Posterior vena cava (tissue), 2 donors: ENCODE measurements around the gene ST3GAL6. TPM values are rescaled to one million over a fixed set of nuclear protein-coding genes. Genes with fewer than 3 reads are reported as not detected.

Experiments used
- DNase-seq: peaks from one replicate; pipeline ENCODE4 v3.0.0-alpha.2; 2020; ENCODE audit warnings: low spot score
- intact Hi-C, 2 donors: fragments of 100-400 bp; cut with DNase I; formaldehyde crosslinking; loops; one replicate each; pipeline versions ENCODE4 v1.14.1 to v1.14.2; 2022 to 2023
- total RNA-seq, 2 donors: library from RNA; stranded (reverse); fragmentation: NEBNext Ultra II Directional; extraction: Animal tissue kit (Norgen Biotek cat#: 25700); gene quantifications; one replicate each; pipeline ENCODE4 v1.2.1, GENCODE V29; 2021
- donor health status: DM: yes; HTN: yes; CAD: no.
- donor health status: DM: yes; HTN: yes; CAD: no.

The ST3GAL6 gene
- total RNA-seq, 2 donors from 2014 or later: 6.8 to 7.5 TPM

DNA sequence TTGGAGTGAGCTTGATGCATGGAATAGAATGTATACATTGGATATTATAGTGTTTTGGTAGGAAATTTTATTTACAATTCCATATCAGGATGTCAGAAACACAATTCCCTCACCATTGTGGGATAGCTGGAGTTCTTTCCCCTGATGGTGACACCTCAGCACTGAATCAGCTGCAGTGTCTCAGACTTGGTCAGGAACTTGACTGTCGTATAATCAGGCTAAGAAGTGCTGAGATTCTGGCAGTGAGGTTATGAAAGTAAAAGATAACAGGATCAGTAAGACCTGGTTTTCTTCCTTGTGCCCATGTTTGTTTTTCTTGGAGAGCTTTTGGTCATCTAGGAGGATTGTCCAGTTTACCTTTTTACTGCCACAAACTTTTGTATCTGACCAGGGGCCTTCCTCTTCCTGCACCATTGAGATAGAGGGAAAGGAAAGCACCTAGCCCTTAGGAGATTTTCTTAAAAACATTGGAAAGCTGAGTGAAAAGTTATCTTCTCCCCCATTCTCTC is 27.3 kb upstream of the ST3GAL6 start:
- no peak for DNase-seq
- intact Hi-C loops: no loop called here

DNA sequence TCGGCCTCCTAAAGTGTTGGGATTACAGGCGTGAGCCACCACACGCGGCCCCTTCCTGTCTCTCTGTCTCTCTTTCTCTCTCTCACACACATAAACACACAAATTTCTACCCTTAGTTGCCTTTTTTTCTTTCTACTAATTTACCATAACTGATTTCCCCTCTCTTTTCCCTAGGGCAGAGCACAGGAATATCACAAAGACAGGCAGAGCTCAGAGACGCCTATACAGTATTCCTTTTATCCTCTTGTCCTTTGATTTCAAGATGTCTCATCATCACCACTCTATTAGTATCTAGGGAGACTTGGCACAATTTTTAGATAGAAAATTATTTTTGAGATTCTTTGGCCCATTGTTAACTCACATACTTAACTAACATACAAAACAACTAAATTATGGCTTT is 25.8 kb upstream of the ST3GAL6 start:
- intact Hi-C loops: no loop called here
- DNase-seq: no peak

DNA sequence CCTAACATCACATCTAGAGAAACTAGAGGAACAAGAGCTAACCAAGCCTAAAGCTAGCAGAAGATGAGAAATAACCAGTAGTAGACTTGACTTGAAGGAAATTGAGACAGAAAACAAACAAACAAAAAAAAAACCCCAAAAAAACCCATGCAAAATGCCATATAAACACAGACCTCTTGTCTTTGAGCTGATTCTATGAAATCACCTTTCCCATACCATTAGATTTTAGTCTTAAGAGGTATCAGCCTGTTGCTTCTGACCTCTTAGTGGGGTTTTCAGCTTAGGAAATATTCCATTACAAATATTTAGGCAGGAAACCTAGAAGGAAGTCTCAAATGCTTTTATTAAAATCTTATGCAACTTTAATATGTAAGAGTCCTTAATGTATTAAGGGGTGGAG is 23.9 kb upstream of the ST3GAL6 start:
- no peak for DNase-seq
- intact Hi-C loops: no loop called here

DNA sequence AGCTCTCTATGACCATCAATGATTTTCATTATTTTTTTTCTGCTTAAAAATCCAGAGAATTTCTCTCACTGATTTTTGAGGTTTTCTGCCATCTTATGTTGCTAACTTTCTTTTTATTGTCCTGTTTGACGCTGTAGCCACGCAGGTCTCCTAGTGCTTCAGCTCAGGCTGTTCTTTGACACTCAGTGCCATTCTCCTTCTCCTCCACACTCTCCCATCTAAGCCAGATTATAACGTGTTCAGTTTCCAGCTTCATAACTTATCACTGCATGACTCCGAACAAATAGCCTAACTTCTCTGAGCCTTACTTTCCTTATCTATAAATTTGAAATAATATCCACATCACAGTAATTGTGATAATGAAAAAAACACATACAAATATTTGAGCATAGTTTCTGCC is 22.8 kb upstream of the ST3GAL6 start:
- intact Hi-C loops: no loop called here
- DNase-seq: no peak

DNA sequence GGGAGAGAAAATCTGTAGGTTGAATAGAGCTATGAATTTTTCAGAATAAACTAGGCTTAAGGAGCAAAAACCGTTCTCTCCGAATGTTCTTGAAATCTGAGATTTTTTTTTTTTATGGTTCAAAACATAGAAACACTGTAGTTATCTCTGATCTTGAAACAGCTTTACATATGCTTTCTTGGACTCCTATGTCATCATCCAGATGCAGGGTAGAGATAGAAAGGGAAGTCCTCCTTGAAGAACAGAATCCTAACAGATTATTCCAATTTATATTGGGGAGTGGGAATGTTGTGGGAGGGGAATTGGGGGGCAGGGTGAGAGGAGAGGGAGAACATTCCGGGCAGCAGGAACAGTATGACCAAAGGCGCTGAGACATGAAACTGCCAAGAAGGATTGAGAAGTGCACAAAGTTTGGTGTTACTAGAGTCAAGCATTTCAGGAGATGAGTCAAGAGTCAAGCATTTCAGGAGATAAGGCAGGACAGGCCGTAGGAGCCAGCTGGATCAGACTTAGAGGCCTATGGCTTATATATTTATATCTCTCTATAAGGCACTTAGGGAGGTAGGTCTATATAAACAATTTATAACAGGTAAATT is 21.9 kb upstream of the ST3GAL6 start:
- no peak for DNase-seq
- intact Hi-C loops: no loop called here

DNA sequence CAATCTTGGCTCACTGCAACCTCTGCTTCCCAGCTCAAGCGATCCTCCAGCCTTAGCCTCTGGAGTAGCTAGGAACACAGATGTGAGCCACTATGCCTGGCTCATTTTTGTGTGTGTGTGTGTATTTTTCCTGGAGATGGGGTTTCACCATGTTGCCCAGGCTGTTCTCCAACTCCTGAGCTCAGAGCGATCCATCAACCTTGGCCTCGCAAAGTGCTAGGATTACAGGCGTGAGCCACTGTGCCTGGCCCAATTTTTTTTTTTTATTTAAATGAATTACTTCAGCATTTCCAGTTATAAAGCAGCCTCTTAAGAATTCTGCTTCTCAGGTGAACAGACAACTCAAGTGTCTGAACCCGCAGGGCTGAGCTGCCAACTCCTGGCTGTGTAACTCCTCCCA is 20.1 kb upstream of the ST3GAL6 start:
- intact Hi-C loops: no loop called here
- no peak for DNase-seq

DNA sequence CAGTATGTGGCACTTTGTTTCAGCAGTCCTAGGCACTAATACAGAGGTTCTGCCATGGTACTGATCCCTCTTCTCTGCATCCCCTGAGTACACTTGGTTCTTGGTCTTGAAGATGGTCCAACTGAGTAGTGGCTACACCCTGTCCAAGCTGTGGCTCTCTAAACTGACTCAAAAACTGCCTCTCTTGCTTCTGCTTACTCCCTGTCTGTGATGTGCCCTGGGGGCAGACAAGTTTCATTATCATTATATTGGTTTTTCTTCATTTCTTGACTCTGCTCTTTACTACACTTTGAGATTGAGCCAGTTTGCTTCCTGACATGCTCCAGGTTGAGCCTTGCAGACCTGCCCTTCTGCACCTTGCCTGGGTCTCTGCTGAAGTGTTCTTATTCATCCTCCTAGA is 18.9 kb upstream of the ST3GAL6 start:
- intact Hi-C loops: no loop called here
- no peak for DNase-seq

DNA sequence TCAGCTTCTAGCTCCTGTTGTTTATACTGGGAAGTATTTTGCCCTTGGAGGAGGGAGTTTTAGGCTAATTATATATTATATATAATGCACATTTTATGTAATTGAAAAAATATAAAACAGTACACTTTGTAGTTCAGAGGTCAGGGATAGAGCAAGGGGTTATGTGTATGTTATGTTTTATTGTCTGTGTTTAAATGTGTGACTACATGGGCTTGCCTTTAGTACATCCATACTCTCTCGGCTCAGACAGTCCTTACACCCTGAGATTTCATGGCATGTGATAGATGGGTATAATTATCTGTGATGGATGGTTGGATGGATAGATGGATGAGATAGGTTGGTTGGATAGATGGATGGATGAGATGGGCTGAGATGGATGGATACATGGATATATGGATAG is 17.4 kb upstream of the ST3GAL6 start:
- intact Hi-C loops: no loop called here
- DNase-seq: no peak

DNA sequence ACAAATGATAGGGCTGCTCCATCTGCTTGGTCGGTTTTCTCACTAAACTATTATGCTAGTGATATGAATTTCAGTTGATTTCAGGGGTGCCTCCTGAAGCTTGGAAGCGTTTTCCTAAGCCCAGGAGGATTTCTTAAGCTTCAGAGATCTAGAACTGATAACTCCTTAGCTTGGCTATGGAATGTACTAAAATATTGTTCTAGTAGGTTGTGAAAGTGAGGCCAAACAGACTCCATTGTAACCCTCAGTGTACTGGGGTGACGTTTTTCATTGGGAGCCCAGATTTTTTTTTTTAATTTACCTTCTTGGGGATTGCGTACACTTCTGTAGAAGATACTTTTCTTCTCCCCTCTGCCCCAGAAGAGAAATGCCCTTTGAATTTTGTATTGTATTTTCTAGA is 17.0 kb upstream of the ST3GAL6 start:
- DNase-seq: no peak
- intact Hi-C loops: no loop called here

DNA sequence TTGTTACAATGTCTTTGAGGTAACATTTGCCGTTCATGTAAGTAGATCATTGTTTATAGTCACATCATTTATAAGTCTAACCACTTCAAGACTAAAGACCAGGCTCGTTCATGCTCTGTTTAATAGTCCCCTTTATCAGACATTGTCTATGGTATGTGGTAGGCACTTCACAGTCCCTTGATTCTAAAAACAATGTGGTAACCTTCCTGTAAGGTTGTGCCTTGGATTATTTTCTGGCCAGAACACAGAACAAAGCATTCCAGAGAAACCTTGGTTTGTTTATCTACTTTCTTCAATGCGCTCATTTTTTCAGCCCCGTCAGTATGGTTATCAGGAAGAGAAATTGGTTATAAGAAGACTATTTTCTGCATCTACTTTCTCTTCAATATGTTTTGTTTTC is 16.3 kb upstream of the ST3GAL6 start:
- no peak for DNase-seq
- intact Hi-C loops: no loop called here

DNA sequence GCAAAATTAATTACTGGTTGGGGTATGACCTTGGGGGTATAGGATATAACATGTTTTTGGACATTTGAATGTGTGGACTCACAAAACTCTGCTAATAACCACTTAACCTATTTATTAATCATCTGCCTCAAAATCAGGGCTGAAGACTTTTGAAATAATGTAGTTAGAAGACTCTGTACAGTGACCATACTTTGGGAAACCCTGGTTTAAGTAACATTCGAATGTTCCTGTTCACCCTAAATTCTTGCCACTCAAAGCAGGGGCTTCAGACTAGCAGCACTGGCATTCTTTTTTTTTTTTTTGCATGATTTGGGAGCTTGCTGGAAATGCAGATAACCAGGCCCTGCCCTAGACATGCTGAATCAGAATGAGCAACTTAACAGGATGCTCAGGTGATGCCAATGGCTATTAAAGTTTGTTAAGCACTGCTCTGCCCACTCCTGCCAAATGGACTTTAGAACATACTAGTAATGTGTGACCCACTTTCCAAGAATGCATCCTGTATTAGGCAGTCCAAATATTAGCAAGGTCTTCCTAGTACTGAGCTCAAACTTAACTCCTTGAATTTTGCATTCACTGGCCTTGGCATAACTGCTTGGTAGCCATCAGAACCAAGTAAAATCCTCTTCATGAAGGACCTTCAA is 12.7 kb upstream of the ST3GAL6 start:
- intact Hi-C loops: no loop called here
- no peak for DNase-seq

DNA sequence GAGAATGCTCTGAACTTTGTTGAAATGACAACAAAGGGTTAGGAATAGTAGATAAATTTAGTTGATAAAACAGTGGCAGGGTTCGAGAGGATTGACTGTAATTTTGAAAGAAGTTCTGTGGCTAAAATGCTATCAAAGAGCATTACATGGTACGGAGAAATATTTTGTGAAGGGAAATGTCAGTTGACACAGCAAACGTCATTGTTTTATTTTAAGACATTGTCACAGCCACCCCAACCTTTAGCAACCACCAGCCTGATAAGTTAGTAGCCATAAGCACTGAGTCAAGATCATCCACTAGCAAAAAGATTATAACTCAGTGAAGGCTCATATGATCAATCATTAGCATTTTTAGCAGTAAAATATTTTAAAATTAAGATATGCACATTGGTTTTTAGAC is 8.7 kb upstream of the ST3GAL6 start:
- no peak for DNase-seq
- intact Hi-C loops: no loop called here

DNA sequence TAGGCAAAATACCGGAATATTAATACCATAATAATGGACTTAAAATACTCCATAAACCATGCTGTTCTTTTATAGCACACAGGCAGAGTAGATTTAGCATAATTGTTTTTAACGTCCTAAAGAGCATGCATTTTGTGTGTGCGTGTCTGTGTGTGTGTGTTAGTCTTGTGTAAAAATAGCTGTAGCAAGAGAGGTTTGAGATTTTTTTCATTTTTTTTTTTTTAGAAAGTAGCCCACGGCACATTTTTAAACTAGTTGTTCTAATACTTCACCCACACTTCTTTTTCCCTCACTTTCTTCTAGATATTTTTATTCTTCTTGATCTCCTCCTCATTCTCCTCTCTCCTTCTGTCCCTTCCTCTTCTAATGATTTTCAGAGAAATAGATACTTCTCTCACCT is 7.5 kb upstream of the ST3GAL6 start:
- no peak for DNase-seq
- intact Hi-C loops: no loop called here

DNA sequence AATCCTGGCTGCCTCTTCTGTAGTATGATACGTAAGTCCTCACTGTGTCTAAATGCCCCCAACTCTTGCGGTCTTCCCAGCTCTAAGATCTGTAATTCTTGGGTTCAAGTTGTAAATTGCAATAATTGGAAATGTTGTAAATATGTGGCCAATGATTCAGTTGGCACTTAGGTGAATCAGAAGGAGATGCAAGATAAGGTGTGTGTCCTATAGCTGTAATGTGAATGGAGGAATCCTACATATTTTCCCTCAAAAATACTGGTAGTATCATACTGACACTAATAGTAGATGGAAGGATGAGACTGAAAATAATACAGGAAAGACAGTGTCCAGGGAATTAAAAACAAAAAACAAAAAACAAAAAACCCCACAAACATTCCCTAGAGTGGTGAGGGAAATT is 3.5 kb upstream of the ST3GAL6 start:
- no peak for DNase-seq
- intact Hi-C loops: no loop called here

DNA sequence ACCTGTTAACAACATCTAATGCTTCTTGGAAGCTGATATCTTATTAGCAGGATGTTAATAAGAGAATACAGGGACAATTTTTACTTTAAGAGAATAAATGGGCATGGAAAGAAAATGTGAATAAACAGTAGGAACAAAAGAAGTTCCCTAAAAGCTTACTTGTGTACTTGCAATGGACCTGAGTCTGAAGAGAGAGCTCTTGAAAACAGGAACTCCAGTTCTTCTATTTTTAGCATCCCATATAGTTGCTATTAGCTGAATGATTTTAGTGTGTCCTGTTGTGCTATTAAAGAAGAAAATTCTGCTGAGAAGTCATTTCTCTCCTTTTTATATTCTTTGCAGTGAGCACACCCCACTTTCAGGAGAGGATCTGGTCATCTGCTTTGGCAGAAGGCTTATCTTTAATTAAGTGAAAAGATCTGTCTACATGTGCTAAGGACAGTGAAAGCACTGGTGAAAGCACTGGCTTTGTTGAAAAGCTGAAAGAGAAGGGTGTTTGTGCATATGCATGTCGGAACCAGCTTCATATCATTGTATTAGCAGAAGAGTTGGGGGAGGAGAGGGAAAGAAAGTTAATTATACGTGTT is 1.4 kb upstream of the ST3GAL6 start:
- no peak for DNase-seq

DNA sequence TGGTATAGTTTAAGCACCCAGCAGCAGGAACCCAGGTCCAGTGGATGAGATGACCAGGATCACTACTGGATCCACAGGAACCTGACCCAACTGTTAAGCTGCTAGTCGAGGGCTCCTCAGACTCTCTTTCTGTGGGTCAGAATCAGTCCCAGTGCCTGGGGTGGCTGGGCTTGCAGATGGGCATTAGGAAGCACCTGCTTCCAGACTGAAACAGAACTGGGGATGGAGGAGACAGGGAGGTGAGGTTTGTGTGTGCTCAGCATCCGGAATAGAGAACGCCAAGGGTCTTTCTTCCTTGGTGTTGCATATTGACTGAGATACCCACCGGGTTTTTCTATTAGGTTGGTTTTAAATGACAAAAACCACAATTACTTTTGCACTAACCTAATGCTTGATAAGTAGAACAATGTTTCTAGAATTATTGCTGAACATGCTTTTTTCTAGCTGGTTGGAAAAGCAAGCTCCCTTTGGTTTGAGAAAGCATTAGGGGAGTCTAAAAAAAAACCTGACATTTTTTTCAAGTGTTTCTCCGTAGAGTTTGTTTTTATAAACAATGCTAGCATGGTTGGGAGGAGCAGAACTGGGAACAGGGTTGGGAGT is 779 bp downstream of the ST3GAL6 start:
- intact Hi-C loops: no loop called here
- no peak for DNase-seq

More for the DNA sequence above, 1.4 kb upstream of the ST3GAL6 start:
- intact Hi-C loops: no loop called here

DNA sequence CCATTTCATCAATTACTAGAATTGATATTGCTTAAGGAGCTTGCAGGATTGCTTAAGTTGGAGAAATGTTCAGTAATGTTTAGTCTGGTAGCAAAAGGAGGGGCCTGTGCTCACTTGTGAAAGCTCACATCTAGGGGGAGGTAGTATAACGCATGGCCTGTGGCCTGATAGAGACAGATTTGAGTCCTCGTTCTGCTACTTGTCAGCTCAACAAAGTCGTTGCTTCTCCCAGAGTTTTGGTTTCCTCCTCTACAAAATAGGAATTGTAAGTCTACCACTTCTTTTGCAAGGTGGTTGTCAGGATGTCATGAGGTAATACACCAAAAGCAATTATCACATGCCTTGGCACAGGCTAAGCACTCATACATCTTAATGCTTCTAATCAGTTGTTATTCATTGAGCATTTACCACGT is 1.3 kb downstream of the ST3GAL6 start:
- DNase-seq: no peak
- intact Hi-C loops: no loop called here

DNA sequence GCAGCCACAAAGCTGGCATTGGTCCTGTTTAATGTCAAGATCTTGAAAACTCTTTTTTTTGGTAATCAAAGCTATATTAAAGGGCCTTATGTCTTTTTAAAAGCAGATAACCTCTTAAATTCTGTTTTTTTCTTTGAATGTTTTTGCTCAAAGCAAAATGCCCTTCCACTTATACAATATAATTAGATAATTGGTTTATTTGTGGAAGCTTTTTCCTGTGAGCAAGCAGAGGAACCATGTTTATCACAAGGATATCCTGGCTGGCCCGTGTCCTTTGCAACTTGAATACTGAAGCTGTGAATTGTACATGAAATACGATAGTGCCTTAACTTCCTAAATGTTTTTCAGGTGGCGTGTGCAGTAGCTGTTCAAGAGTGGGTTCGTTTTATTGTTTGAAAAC is 2.6 kb downstream of the ST3GAL6 start:
- intact Hi-C loops: no loop called here
- no peak for DNase-seq

DNA sequence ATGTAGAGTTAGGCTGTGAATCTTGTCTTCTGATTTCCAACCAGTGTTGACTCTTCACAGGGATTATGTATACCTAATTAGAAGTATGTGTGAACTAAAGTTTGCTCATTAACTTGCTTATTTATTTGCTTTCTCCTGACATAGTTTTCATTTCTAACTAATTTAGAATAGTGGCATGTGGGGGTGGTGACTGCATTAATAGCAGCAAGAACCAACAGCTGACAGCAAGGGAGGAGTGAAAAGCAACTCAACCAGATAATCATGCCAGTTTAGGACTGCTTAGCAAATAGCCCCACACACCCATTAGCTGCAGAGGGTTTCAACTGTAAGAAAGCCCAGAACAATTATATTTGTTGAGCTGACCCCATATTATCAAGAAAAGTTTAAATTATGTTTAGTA is 3.8 kb downstream of the ST3GAL6 start:
- intact Hi-C loops: no loop called here
- DNase-seq: no peak

DNA sequence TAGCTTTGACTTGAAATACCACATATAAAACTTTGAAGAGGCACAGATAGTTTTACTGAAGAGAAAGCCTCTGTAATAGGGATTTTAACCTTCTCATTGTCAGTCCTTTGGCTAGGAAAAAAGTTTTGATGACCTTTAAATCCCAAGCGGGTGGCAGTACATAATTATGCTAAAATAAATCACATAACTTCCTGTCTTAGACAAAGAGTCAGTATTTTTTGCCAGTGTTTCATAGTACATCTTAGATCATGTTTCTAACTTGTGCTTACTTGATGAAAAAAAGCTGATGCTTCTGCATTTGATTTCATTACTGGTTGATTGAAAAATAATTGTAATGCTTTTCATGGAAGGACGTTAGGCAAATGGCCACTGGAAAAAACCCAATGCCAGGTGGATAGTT is 5.8 kb downstream of the ST3GAL6 start:
- intact Hi-C loops: no loop called here
- no peak for DNase-seq

DNA sequence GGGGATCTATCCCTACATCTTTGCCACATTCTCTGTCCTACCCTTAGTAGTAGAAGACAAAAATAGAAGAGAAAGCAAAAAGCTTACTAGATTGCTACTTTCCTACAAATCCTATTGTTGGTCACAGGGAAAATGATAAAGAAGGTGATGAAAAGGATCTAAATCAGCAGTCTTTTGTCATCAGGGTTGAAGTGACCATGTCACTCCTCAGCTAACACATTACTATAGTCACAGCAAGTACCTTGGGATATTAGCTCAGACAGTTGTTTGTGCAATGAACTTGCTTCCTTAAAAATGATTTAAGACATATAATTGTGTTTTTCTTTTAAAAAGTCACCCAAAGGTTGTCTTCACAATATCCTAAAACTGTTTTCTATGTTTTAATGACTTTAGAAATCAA is 6.3 kb downstream of the ST3GAL6 start:
- DNase-seq: no peak
- intact Hi-C loops: no loop called here
